H1 (cell line): Measurements from ENCODE around the gene ARMC9. TPM values are rescaled to one million over a fixed set of nuclear protein-coding genes. Genes with fewer than 3 reads are reported as not detected.

ENCODE experiments used
- CTCF ChIA-PET: fragments of 300-600 bp; sonication (Branson Sonifier 250); formaldehyde crosslinking; loops from one replicate; lab custom pipeline; 2021; ENCODE audit not compliant: partially characterized antibody; lab: Charles Lee
- POLR2A ChIA-PET: fragments of 300-600 bp; sonication (Branson Sonifier 250); formaldehyde crosslinking; loops from one replicate; lab custom pipeline; 2021; ENCODE audit warnings: inconsistent platforms; ENCODE audit not compliant: partially characterized antibody; lab: Charles Lee
- DNase-seq, 2 experiments: peaks; one replicate each; pipeline versions ENCODE4 v3.0.0 to v3.0.0-alpha.2; 2010 to 2022; ENCODE audit warnings: low spot score in 2 of 2, low read depth in 1 of 2, mixed read lengths in 1 of 2
- FAIRE-seq: peaks from 2 replicates; lab custom pipeline; 2011; peaks lifted over from hg19 to GRCh38; lab: Jason Lieb, UNC
- H2AFZ ChIP-seq: 2 replicates; pipeline ENCODE4 v1.8.1; 2012; ENCODE audit warnings: low read length, inconsistent platforms
- H2AK5ac ChIP-seq: 2 replicates; pipeline ENCODE4 v1.6.1; 2013; ENCODE audit warnings: low read depth, low read length
- H2BK120ac ChIP-seq: replicated peaks from 2 replicates; pipeline ENCODE3; 2013; ENCODE audit warnings: low read depth, low read length, inconsistent platforms
- H2BK12ac ChIP-seq: 2 replicates; pipeline ENCODE4 v1.6.1; 2013; ENCODE audit warnings: low read depth, low read length
- H2BK15ac ChIP-seq: 2 replicates; pipeline ENCODE4 v1.6.1; 2013; ENCODE audit warnings: low read length
- H2BK20ac ChIP-seq: 2 replicates; pipeline ENCODE4 v1.6.1; 2013; ENCODE audit warnings: low read length
- H2BK5ac ChIP-seq: 2 replicates; pipeline ENCODE4 v1.6.1; 2013; ENCODE audit warnings: low read depth, low read length
- H3K14ac ChIP-seq: 2 replicates; pipeline ENCODE4 v1.6.1; 2013; ENCODE audit warnings: inconsistent platforms; ENCODE audit not compliant: insufficient read length
- H3K18ac ChIP-seq: 2 replicates; pipeline ENCODE4 v1.6.1; 2013; ENCODE audit warnings: low read length; ENCODE audit errors: extremely low read depth
- H3K23ac ChIP-seq: 2 replicates; pipeline ENCODE4 v1.6.1; 2013; ENCODE audit warnings: inconsistent platforms; ENCODE audit not compliant: insufficient read length
- H3K23me2 ChIP-seq: 2 replicates; pipeline ENCODE4 v1.6.1; 2013; ENCODE audit warnings: low read depth, low read length
- H3K27ac ChIP-seq: 2 replicates; pipeline ENCODE4 v1.6.1; 2011; ENCODE audit warnings: low read depth, low read length, inconsistent platforms
- H3K27me3 ChIP-seq, 4 experiments: replicated peaks in 1 of 4; 1 replicate in 1 of 4; 2 replicates in 3 of 4; pipeline versions ENCODE4 v1.6.1 to v1.8.1; 2011 to 2013; ENCODE audit warnings: low read length in 3 of 4, mild to moderate bottlenecking in 3 of 4, inconsistent platforms in 2 of 4, mixed read lengths in 2 of 4, moderate library complexity in 1 of 4; ENCODE audit not compliant: control insufficient read depth in 3 of 4, insufficient read depth in 3 of 4; ENCODE audit errors: extremely low read depth in 1 of 4
- H3K36me3 ChIP-seq, 4 experiments: 2 replicates each; pipeline versions ENCODE4 v1.6.1 to v1.8.1; 2011 to 2013; ENCODE audit warnings: mild to moderate bottlenecking in 4 of 4, low read length in 3 of 4, moderate library complexity in 2 of 4, control low read depth in 1 of 4, inconsistent platforms in 1 of 4; ENCODE audit not compliant: insufficient read depth in 4 of 4, control insufficient read depth in 2 of 4
- H3K4ac ChIP-seq: replicated peaks from 2 replicates; pipeline ENCODE3; 2013; ENCODE audit warnings: low read length, low read depth, mixed read lengths, inconsistent platforms; ENCODE audit not compliant: insufficient read length
- H3K4me1 ChIP-seq, 4 experiments: replicated peaks in 1 of 4; 1 replicate in 1 of 4; 2 replicates in 3 of 4; pipeline versions ENCODE4 v1.6.1 to v1.8.1; 2011 to 2013; ENCODE audit warnings: low read length in 3 of 4, inconsistent platforms in 2 of 4, mixed read lengths in 1 of 4; ENCODE audit not compliant: insufficient read depth in 4 of 4, control insufficient read depth in 3 of 4
- H3K4me2 ChIP-seq, 2 experiments: 2 replicates each; pipeline versions ENCODE4 v1.6.1 to v1.8.1; 2011 to 2013; ENCODE audit warnings: low read depth in 2 of 2, low read length in 2 of 2, control low read depth in 1 of 2, inconsistent platforms in 1 of 2, mild to moderate bottlenecking in 1 of 2; ENCODE audit not compliant: insufficient read depth in 1 of 2
- H3K4me3 ChIP-seq, 4 experiments: fragments of 200-600, 300-600 bp in 1 of 4; sonication (generic), shearing (Covaris generic), sonication (Bioruptor Twin) in 1 of 4; 2 replicates each; pipeline versions ENCODE4 v1.5.1 to v1.8.1; 2011 to 2016; ENCODE audit warnings: low read length in 4 of 4, low read depth in 3 of 4, control low read depth in 2 of 4, inconsistent platforms in 2 of 4, mild to moderate bottlenecking in 2 of 4, mixed read lengths in 1 of 4, moderate library complexity in 1 of 4; ENCODE audit not compliant: insufficient read depth in 2 of 4; ENCODE audit errors: extremely low read depth in 1 of 4
- H3K56ac ChIP-seq: replicated peaks from 2 replicates; pipeline ENCODE3; 2013; ENCODE audit warnings: low read depth, mild to moderate bottlenecking, mixed read lengths, low read length, inconsistent platforms; ENCODE audit not compliant: insufficient read length
- H3K79me1 ChIP-seq: 2 replicates; pipeline ENCODE4 v1.6.1; 2013; ENCODE audit warnings: low read depth, low read length, control low read depth
- H3K79me2 ChIP-seq, 2 experiments: 2 replicates each; pipeline versions ENCODE4 v1.6.1 to v1.8.1; 2012 to 2013; ENCODE audit warnings: low read length in 2 of 2, mild to moderate bottlenecking in 2 of 2, inconsistent platforms in 1 of 2; ENCODE audit not compliant: insufficient read depth in 2 of 2, control insufficient read depth in 1 of 2
- H3K9ac ChIP-seq, 4 experiments: replicated peaks in 1 of 4; 1 replicate in 1 of 4; 2 replicates in 3 of 4; pipeline versions ENCODE4 v1.6.1 to v1.8.1; 2011 to 2013; ENCODE audit warnings: low read depth in 3 of 4, low read length in 3 of 4, control low read depth in 2 of 4, mild to moderate bottlenecking in 2 of 4, moderate library complexity in 2 of 4, inconsistent platforms in 1 of 4; ENCODE audit errors: extremely low read depth in 1 of 4
- H3K9me3 ChIP-seq, 2 experiments: 2 replicates each; pipeline versions ENCODE4 v1.6.1 to v1.8.1; 2012 to 2013; ENCODE audit warnings: mild to moderate bottlenecking in 2 of 2, moderate library complexity in 2 of 2, control low read depth in 1 of 2, inconsistent platforms in 1 of 2, low read depth in 1 of 2, low read length in 1 of 2, mixed read lengths in 1 of 2; ENCODE audit not compliant: insufficient read depth in 2 of 2
- H4K20me1 ChIP-seq, 2 experiments: replicated peaks in 1 of 2; 2 replicates each; pipeline versions ENCODE3 to v1.8.1; 2011 to 2013; ENCODE audit warnings: inconsistent platforms in 2 of 2, low read length in 2 of 2, mild to moderate bottlenecking in 1 of 2; ENCODE audit not compliant: insufficient read depth in 2 of 2, control insufficient read depth in 1 of 2
- H4K5ac ChIP-seq: 2 replicates; pipeline ENCODE4 v1.6.1; 2013; ENCODE audit warnings: low read length, low read depth, mixed read lengths, inconsistent platforms; ENCODE audit not compliant: insufficient read length
- H4K8ac ChIP-seq: 2 replicates; pipeline ENCODE4 v1.8.0; 2013; ENCODE audit warnings: mild to moderate bottlenecking, moderate library complexity, low read length, inconsistent platforms; ENCODE audit not compliant: insufficient read depth; ENCODE audit errors: extremely low read depth
- H4K91ac ChIP-seq: replicated peaks from 2 replicates; pipeline ENCODE3; 2013; ENCODE audit warnings: low read length, mixed read lengths, inconsistent platforms; ENCODE audit not compliant: insufficient read length
- BACH1 ChIP-seq: IDR thresholded peaks from 2 replicates; pipeline ENCODE4 v1.6.1; 2012; ENCODE audit warnings: low read length, improper control_type of control experiment
- BCL11A ChIP-seq, 2 experiments: IDR thresholded peaks; one replicate each; pipeline ENCODE4 v1.6.1; 2011; ENCODE audit warnings: low read depth in 2 of 2, low read length in 2 of 2, mild to moderate bottlenecking in 2 of 2
- BRCA1 ChIP-seq: IDR thresholded peaks from 2 replicates; pipeline ENCODE4 v1.6.1; 2012; ENCODE audit warnings: low read depth, low read length, improper control_type of control experiment
- CBX8 ChIP-seq: fragments of 300-800, 300-1000 bp; sonication (generic); IDR thresholded peaks from 2 replicates; pipeline ENCODE4 v1.7.1; 2016; ENCODE audit warnings: low read depth, low read length, borderline replicate concordance
- HDAC2 ChIP-seq, 2 experiments: fragments of 300-600 bp in 1 of 2; sonication (generic) in 1 of 2; IDR thresholded peaks; 2 replicates each; pipeline ENCODE4 v1.6.1; 2011 to 2012; ENCODE audit warnings: low read depth in 2 of 2, low read length in 2 of 2, mild to moderate bottlenecking in 2 of 2, moderate library complexity in 2 of 2, borderline replicate concordance in 1 of 2, inconsistent platforms in 1 of 2
- SIRT6 ChIP-seq: IDR thresholded peaks from one replicate; pipeline ENCODE4 v1.7.1; 2012; ENCODE audit warnings: low read length, inconsistent platforms
- SP1 ChIP-seq: IDR thresholded peaks from 2 replicates; pipeline ENCODE4 v1.6.1; 2011; ENCODE audit warnings: low read depth, low read length
- WGBS, 2 experiments: shearing (Covaris generic) in 1 of 2; methylation state at CpG; one replicate each; pipeline versions ENCODE4 v1.1.6 to v1.1.7; 2013 to 2015; ENCODE audit warnings: low lambda C conversion rate in 2 of 2, mixed read lengths in 2 of 2, inconsistent platforms in 1 of 2, low coverage in 1 of 2, missing lambda C conversion rate in 1 of 2; ENCODE audit not compliant: insufficient replicate concordance in 2 of 2, insufficient coverage in 1 of 2, insufficient read length in 1 of 2; ENCODE audit errors: extremely low coverage in 1 of 2, missing lambda C conversion rate in 1 of 2; 5-methylcytosine and 5-hydroxymethylcytosine counted together
- polyA plus RNA-seq, 7 experiments: library from polyadenylated mRNA; depleted of rRNA in 3 of 7; stranded (reverse) in 5 of 7; unstranded in 2 of 7; fragments of >200 nt in 5 of 7; fragments of 200-250 nt in 2 of 7; gene quantifications; 1 replicate in 5 of 7; 2 replicates in 1 of 7; 4 replicates in 1 of 7; pipeline versions ENCODE4 v1.2.1 to v1.2.3, GENCODE V29; 2011 to 2013; ENCODE audit warnings: missing spikeins in 2 of 7, mixed read lengths in 2 of 7
- total RNA-seq: library from RNA; stranded (reverse); fragmentation: NEBNext Ultra II Directional; extraction: Animal tissue kit (Norgen Biotek cat#: 25700); gene quantifications from 2 replicates; pipeline ENCODE4 v1.2.1, GENCODE V29; 2021
- TF ChIP-seq, protein P1 (sequence below): IDR thresholded peaks from 2 replicates; pipeline ENCODE4 v1.6.1; 2012; ENCODE audit warnings: inconsistent platforms

ARMC9 gene
- total and polyA plus RNA-seq, 2 of the 8 experiments (the other 6 are each of a cell fraction or from before 2014, with no cell fraction given), result 23.2 to 36.1 TPM

DNA sequence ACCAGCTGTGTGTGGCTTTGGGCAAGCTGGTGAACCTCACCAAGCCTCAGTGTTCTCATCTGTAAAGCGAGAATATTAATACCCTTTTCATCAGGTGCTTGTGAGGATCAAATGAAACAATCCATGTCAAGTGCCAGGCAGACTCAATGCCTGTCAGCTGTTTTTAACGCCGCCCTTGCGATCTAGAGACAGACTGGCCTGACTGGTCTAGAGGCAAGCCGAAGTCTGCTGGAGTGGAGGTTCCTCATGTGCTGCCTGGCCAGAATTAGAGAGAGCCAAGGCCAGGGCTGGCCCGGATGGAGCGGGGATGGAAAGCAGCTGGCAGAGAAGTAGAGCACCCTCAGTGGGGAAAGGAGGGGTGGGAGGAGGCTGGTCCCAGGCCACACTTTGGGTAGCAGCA is 122.6 kb downstream of the ARMC9 start:
- Histone ChIP-seq H2BK5ac (no peak overlapping the region), H3K4ac (no peak overlapping the region), H3K14ac (no peak overlapping the region), H4K91ac (no peak overlapping the region), H2AFZ (no peak overlapping the region), H3K27ac (0 out of 2 replicates have a peak overlapping the region, but pooled peaks have one; percentile 3), H3K4me2 (no peak overlapping the region), H2BK20ac (no peak overlapping the region), H3K9me3 (no peaks in the 10 kb centered on the region), H3K23me2 (no peaks in the 10 kb centered on the region), H2BK120ac (no peak overlapping the region), H3K4me1 (peaks cover 0 to 8% (median 1%) of the 10 kb centered on the region in 4 experiments; a peak in 2 of 7 replicates), H3K23ac (no peak overlapping the region), H3K9ac (no peak overlapping the region), H4K20me1 (no peaks in the 10 kb centered on the region), H2AK5ac (no peak overlapping the region), H3K18ac (no peak overlapping the region), H2BK12ac (no peak overlapping the region), H3K27me3 (no peaks in the 10 kb centered on the region), H4K8ac (no peak overlapping the region), H3K79me2 (no peaks in the 10 kb centered on the region), H3K56ac (no peak overlapping the region), H3K4me3 (no peak overlapping the region), H3K79me1 (no peaks in the 10 kb centered on the region), H3K36me3 (no peaks in the 10 kb centered on the region), H4K5ac (no peak overlapping the region), H2BK15ac (no peak overlapping the region)
- DNase-seq (peak in 1 of 2 experiments; percentile 40), FAIRE-seq (no peak)
- CTCF ChIA-PET, result interaction anchor here (1.0 to 3.9 kb wide), 7 partner anchors 13 to 89 kb away, joined by 3 to 20 read pairs (median 6); partner anchors contain the start of gene B3GNT7
- WGBS, 2 experiments, result 92% methylated on average over 7 of the region's 7 CpGs; no CpG with 5 or more reads in 1 of the 2 experiments
- POLR2A ChIA-PET, result interaction anchor here (0.8 to 1.4 kb wide), 2 partner anchors 20 to 90 kb away, joined by 3 read pairs; no protein-coding TSS in a partner anchor
- TF ChIP-seq CBX8 (no peak), BACH1 (no peak), BRCA1 (no peak), HDAC2 (IDR thresholded peaks at IDR 0.05; ENCODE audit: borderline replicate concordance in 1 of 2, low read depth in 2 of 2, low read length in 2 of 2) (no peak), SP1 (no peak), SIRT6 (no peak), BCL11A (IDR thresholded peaks at IDR 0.05; ENCODE audit: low read depth in 2 of 2, low read length in 2 of 2) (no peak)
- TF ChIP-seq, protein P1, sequence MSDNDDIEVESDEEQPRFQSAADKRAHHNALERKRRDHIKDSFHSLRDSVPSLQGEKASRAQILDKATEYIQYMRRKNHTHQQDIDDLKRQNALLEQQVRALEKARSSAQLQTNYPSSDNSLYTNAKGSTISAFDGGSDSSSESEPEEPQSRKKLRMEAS, result no peak
